Esophagus (tissue), 2 donors: ENCODE measurements around the gene SLFN12L. TPM values are rescaled to one million over a fixed set of nuclear protein-coding genes. Genes with fewer than 3 reads are reported as not detected.
"Not testable (repeated sequence)": the region's sequence is repeated elsewhere in the genome, so short reads cannot be mapped to it uniquely, and the experiment has no call there.

ENCODE experiments used
- H3K27ac ChIP-seq, 2 donors: one replicate each; pipeline ENCODE4 v1.5.1; 2013; ENCODE audit warnings: low read depth in 2 of 2, mild to moderate bottlenecking in 2 of 2, inconsistent platforms in 1 of 2, low read length in 1 of 2, moderate library complexity in 1 of 2
- H3K27me3 ChIP-seq, 2 donors: one replicate each; pipeline ENCODE4 v1.6.1; 2013; ENCODE audit warnings: low read length in 2 of 2, control low read depth in 1 of 2, mild to moderate bottlenecking in 1 of 2; ENCODE audit not compliant: insufficient read depth in 2 of 2, control insufficient read depth in 1 of 2
- H3K36me3 ChIP-seq, 2 donors: one replicate each; pipeline ENCODE4 v1.6.1; 2013; ENCODE audit warnings: low read length in 1 of 2; ENCODE audit not compliant: control insufficient read depth in 2 of 2, insufficient read depth in 2 of 2
- H3K4me1 ChIP-seq, 2 donors: one replicate each; pipeline ENCODE4 v1.6.1; 2013; ENCODE audit warnings: low read length in 1 of 2; ENCODE audit not compliant: control insufficient read depth in 2 of 2, insufficient read depth in 2 of 2
- H3K4me3 ChIP-seq, 2 donors: one replicate each; pipeline ENCODE4 v1.5.1; 2013; ENCODE audit warnings: low read length in 2 of 2, mild to moderate bottlenecking in 2 of 2, low read depth in 1 of 2, moderate library complexity in 1 of 2
- H3K9me3 ChIP-seq, 2 donors: one replicate each; pipeline ENCODE4 v1.6.1; 2013; ENCODE audit warnings: mild to moderate bottlenecking in 2 of 2, low read depth in 1 of 2, low read length in 1 of 2, moderate library complexity in 1 of 2; ENCODE audit not compliant: control insufficient read depth in 2 of 2, insufficient read depth in 1 of 2
- WGBS, 2 donors: extraction: QIAGEN DNeasy Blood & Tissue Kit; methylation state at CpG; one replicate each; pipeline ENCODE4 v1.1.7; 2013; 5-methylcytosine and 5-hydroxymethylcytosine counted together
- polyA plus RNA-seq, 2 donors: library from polyadenylated mRNA; stranded (reverse); fragments of 200-250 nt; gene quantifications; one replicate each; pipeline ENCODE4 v1.2.3, GENCODE V29; 2013
- donor health status: healthy with polysubstance abuse.
- donor health status: Bipolar disorder and iron deficiency.

Gene SLFN12L
- polyA plus RNA-seq, 2 donors: 0.25 to 0.55 TPM

- 45 to 51% methylated on average over 1 of the region's 1 CpG for WGBS, 2 donors
- no peak overlapping the region for H3K27ac ChIP-seq
- no peaks in the 10 kb centered on the region for H3K36me3 ChIP-seq
- H3K27me3 ChIP-seq: no peaks in the 10 kb centered on the region
- no peak overlapping the region for H3K4me3 ChIP-seq
- no peaks in the 10 kb centered on the region for H3K9me3 ChIP-seq
- no peaks in the 10 kb centered on the region for H3K4me1 ChIP-seq
Observed at GRCh38 chr17:35531160-35531559, 6.3 kb downstream of the SLFN12L start.

- Histone ChIP-seq H3K36me3 (no peaks in the 10 kb centered on the region), H3K27ac (no peak overlapping the region), H3K4me3 (no peak overlapping the region), H3K9me3 (no peaks in the 10 kb centered on the region), H3K27me3 (no peaks in the 10 kb centered on the region), H3K4me1 (no peaks in the 10 kb centered on the region)
- WGBS, 2 donors: 85 to 86% methylated on average over 8 of the region's 8 CpGs
Observed at GRCh38 chr17:35529866-35530265, 7.6 kb downstream of the SLFN12L start.

GRCh38 chr17:35529326-35529725, 8.2 kb downstream of the SLFN12L start:
- not testable (repeated sequence) for H3K27me3 ChIP-seq, H3K4me3 ChIP-seq, H3K27ac ChIP-seq, H3K9me3 ChIP-seq, H3K4me1 ChIP-seq, H3K36me3 ChIP-seq
- WGBS, 2 donors: 88 to 98% methylated on average over 1 of the region's 1 CpG

GRCh38 chr17:35523296-35523695, 14.2 kb downstream of the SLFN12L start:
- Histone ChIP-seq H3K4me1 (no peaks in the 10 kb centered on the region), H3K36me3 (no peaks in the 10 kb centered on the region)
- 82 to 90% methylated on average over 4 of the region's 4 CpGs for WGBS, 2 donors

GRCh38 chr17:35521654-35522256, 15.7 kb downstream of the SLFN12L start:
- peak overlapping the region; percentile 31 to 57 for H3K27ac ChIP-seq
- 56 to 63% methylated on average over 5 of the region's 5 CpGs for WGBS, 2 donors

More at GRCh38 chr17:35523296-35523695, 14.2 kb downstream of the SLFN12L start:
- Histone ChIP-seq H3K27me3 (no peaks in the 10 kb centered on the region), H3K9me3 (no peaks in the 10 kb centered on the region), H3K27ac (no peak overlapping the region), H3K4me3 (no peak overlapping the region)

GRCh38 chr17:35521150-35521549, 16.3 kb downstream of the SLFN12L start:
- Histone ChIP-seq H3K4me3 (no peak overlapping the region), H3K27me3 (no peaks in the 10 kb centered on the region), H3K36me3 (no peaks in the 10 kb centered on the region), H3K4me1 (no peaks in the 10 kb centered on the region), H3K27ac (peak overlapping the region; percentile 31 to 57), H3K9me3 (no peaks in the 10 kb centered on the region)
- 86 to 88% methylated on average over 1 of the region's 1 CpG for WGBS, 2 donors

More at GRCh38 chr17:35521654-35522256, 15.7 kb downstream of the SLFN12L start:
- H3K9me3 ChIP-seq, H3K4me3 ChIP-seq, H3K36me3 ChIP-seq, H3K27me3 ChIP-seq, H3K4me1 ChIP-seq: not testable (repeated sequence)

- 61 to 66% methylated on average over 8 of the region's 8 CpGs for WGBS, 2 donors
- no peak overlapping the region for H3K4me3 ChIP-seq
- no peaks in the 10 kb centered on the region for H3K9me3 ChIP-seq
- H3K4me1 ChIP-seq: no peaks in the 10 kb centered on the region
- no peak overlapping the region for H3K27ac ChIP-seq
- H3K27me3 ChIP-seq: no peaks in the 10 kb centered on the region
- H3K36me3 ChIP-seq: no peaks in the 10 kb centered on the region
Observed at GRCh38 chr17:35519906-35520442, 17.5 kb downstream of the SLFN12L start.

GRCh38 chr17:35519439-35519838, 18.0 kb downstream of the SLFN12L start:
- no peak overlapping the region for H3K27ac ChIP-seq
- WGBS, 2 donors: 41 to 48% methylated on average over 3 of the region's 3 CpGs
- H3K4me1 ChIP-seq: no peaks in the 10 kb centered on the region
- no peak overlapping the region for H3K4me3 ChIP-seq
- no peaks in the 10 kb centered on the region for H3K27me3 ChIP-seq
- H3K36me3 ChIP-seq: no peaks in the 10 kb centered on the region
- H3K9me3 ChIP-seq: no peaks in the 10 kb centered on the region

- WGBS, 2 donors: 85 to 91% methylated on average over 5 of the region's 5 CpGs
- H3K36me3 ChIP-seq, H3K4me3 ChIP-seq, H3K27me3 ChIP-seq, H3K27ac ChIP-seq, H3K9me3 ChIP-seq, H3K4me1 ChIP-seq: not testable (repeated sequence)
Observed at GRCh38 chr17:35518431-35518830, 19.0 kb downstream of the SLFN12L start.

GRCh38 chr17:35515027-35515426, 22.5 kb downstream of the SLFN12L start:
- Histone ChIP-seq H3K4me3 (no peak overlapping the region), H3K27me3 (no peaks in the 10 kb centered on the region), H3K4me1 (no peaks in the 10 kb centered on the region), H3K9me3 (no peaks in the 10 kb centered on the region), H3K36me3 (no peaks in the 10 kb centered on the region), H3K27ac (no peak overlapping the region)
- WGBS, 2 donors: 55 to 74% methylated on average over 21 of the region's 21 CpGs
